NCI-H1436 (cell line): Measurements from ENCODE around the gene DFFA.
"Not testable (repeated sequence)": the region's sequence is repeated elsewhere in the genome, so short reads cannot be mapped to it uniquely, and the experiment has no call there.

ENCODE experiments used
- DNase-seq: peaks from one replicate; lab custom pipeline; 2025; lab: John Stamatoyannopoulos, UW

Gene DFFA

GRCh38 chr1:10457875-10458274 is 14.5 kb downstream of the DFFA start:
- DNase-seq, result no peak

- DNase-seq, result not testable (repeated sequence)
Observed at GRCh38 chr1:10457462-10457861, 14.9 kb downstream of the DFFA start.

GRCh38 chr1:10456661-10457060 is 15.7 kb downstream of the DFFA start:
- DNase-seq, result peak; percentile 15

- DNase-seq, result no peak
Observed at GRCh38 chr1:10456048-10456447, 16.3 kb downstream of the DFFA start.

- no peak for DNase-seq
Observed at GRCh38 chr1:10451287-10451686, 21.0 kb downstream of the DFFA start.

GRCh38 chr1:10450836-10451235 is 21.5 kb downstream of the DFFA start:
- DNase-seq, result no peak

- DNase-seq, result no peak
Observed at GRCh38 chr1:10450156-10450814, 22.0 kb downstream of the DFFA start.

- DNase-seq, result no peak
Observed at GRCh38 chr1:10449751-10450150, 22.6 kb downstream of the DFFA start, which contains the start of gene CORT. Gene CORT (plus strand): TSS chr1:10450031. CDS start chr1:10450224, 193 bp downstream.

GRCh38 chr1:10446790-10447422 is 25.4 kb downstream of the DFFA start:
- no peak for DNase-seq

- no peak for DNase-seq
Observed at GRCh38 chr1:10444795-10445397, 27.4 kb downstream of the DFFA start.

- no peak for DNase-seq
Observed at GRCh38 chr1:10444248-10444647, 28.1 kb downstream of the DFFA start.

GRCh38 chr1:10440794-10441193 is 31.5 kb downstream of the DFFA start:
- no peak for DNase-seq

GRCh38 chr1:10440305-10440704 is 32.0 kb downstream of the DFFA start:
- no peak for DNase-seq

GRCh38 chr1:10438677-10439163 is 33.6 kb downstream of the DFFA start:
- DNase-seq, result peak; percentile 14

- DNase-seq, result no peak
Observed at GRCh38 chr1:10437052-10437451, 35.3 kb downstream of the DFFA start.

- no peak for DNase-seq
Observed at GRCh38 chr1:10434590-10434989, 37.7 kb downstream of the DFFA start.

GRCh38 chr1:10433790-10434189 is 38.5 kb downstream of the DFFA start:
- no peak for DNase-seq

- DNase-seq, result no peak
Observed at GRCh38 chr1:10432910-10433700, 39.2 kb downstream of the DFFA start.

GRCh38 chr1:10431070-10431730 is 41.1 kb downstream of the DFFA start:
- DNase-seq, result no peak

- DNase-seq, result peak; percentile 81
Observed at GRCh38 chr1:10430216-10431069, 41.9 kb downstream of the DFFA start, which contains the start of gene CENPS. Gene CENPS (plus strand): TSS chr1:10430433. CDS start chr1:10430518, 85 bp downstream.

GRCh38 chr1:10429868-10430215 is 42.5 kb downstream of the DFFA start:
- no peak for DNase-seq
